ENCODE measurements around the gene SPOCK3.

- TF ChIP-seq REST (IDR thresholded peaks at IDR 0.05; ENCODE audit: low read depth, low read length) (no peak), MXI1 (IDR thresholded peaks at IDR 0.05; ENCODE audit: low read depth, low read length) (no peak)
Observed at GRCh38 chr4:167183036-167183435, 51.3 kb downstream of the SPOCK3 start.

All from GM12878 (cell line).